Measurements from ENCODE around the gene TMEM233.

- TF ChIP-seq, protein P1, sequence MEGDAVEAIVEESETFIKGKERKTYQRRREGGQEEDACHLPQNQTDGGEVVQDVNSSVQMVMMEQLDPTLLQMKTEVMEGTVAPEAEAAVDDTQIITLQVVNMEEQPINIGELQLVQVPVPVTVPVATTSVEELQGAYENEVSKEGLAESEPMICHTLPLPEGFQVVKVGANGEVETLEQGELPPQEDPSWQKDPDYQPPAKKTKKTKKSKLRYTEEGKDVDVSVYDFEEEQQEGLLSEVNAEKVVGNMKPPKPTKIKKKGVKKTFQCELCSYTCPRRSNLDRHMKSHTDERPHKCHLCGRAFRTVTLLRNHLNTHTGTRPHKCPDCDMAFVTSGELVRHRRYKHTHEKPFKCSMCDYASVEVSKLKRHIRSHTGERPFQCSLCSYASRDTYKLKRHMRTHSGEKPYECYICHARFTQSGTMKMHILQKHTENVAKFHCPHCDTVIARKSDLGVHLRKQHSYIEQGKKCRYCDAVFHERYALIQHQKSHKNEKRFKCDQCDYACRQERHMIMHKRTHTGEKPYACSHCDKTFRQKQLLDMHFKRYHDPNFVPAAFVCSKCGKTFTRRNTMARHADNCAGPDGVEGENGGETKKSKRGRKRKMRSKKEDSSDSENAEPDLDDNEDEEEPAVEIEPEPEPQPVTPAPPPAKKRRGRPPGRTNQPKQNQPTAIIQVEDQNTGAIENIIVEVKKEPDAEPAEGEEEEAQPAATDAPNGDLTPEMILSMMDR (IDR thresholded peaks at IDR 0.05; ENCODE audit: control extremely low read depth in 1 of 3, insufficient read depth in 1 of 3, low read depth in 1 of 3, low read length in 3 of 3) = no peak
- TF ChIP-seq RBBP5 (IDR thresholded peaks at IDR 0.05; ENCODE audit: borderline replicate concordance, low read depth, low read length) (no peak), FOSL1 (IDR thresholded peaks at IDR 0.05; ENCODE audit: insufficient read depth, low read depth, low read length) (no peak), TAF1 (IDR thresholded peaks at IDR 0.05; ENCODE audit: low read depth, low read length) (no peak), JUND (IDR thresholded peaks at IDR 0.05; ENCODE audit: low read length) (no peak), EZH2 (IDR thresholded peaks at IDR 0.05; ENCODE audit: low read depth, low read length, severe bottlenecking) (no peak)
Observed at GRCh38 chr12:119592232-119592631, 1.3 kb upstream of the TMEM233 start.
